Adrenal gland (tissue), 12 donors: ENCODE data around the gene C16orf54. TPM values are rescaled to one million over a fixed set of nuclear protein-coding genes. Genes with fewer than 3 reads are reported as not detected.
"Not testable (repeated sequence)": the region's sequence is repeated elsewhere in the genome, so short reads cannot be mapped to it uniquely, and the experiment has no call there.

Source experiments
- DNase-seq, 7 donors: peaks; one replicate each; pipeline ENCODE4 v3.0.0-alpha.2; 2019 to 2020
- H3K27ac ChIP-seq, 5 donors: fragments of 200-600 bp; sonication (generic) in 4 of 5; 1 replicate in 3 of 5; 2 replicates in 2 of 5; pipeline versions ENCODE4 v1.5.1 to v1.8.0; 2016 to 2020; ENCODE audit warnings: mild to moderate bottlenecking in 1 of 5
- H3K27me3 ChIP-seq: fragments of 200-600 bp; 2 replicates; pipeline ENCODE4 v1.8.0; 2021
- H3K36me3 ChIP-seq, 2 donors: fragments of 200-600 bp; replicated peaks in 1 of 2; 1 replicate in 1 of 2; 2 replicates in 1 of 2; pipeline versions ENCODE4 v1.5.1 to v1.8.0; 2018 to 2022
- H3K4me1 ChIP-seq, 2 donors: fragments of 200-600 bp; replicated peaks in 1 of 2; 1 replicate in 1 of 2; 2 replicates in 1 of 2; pipeline versions ENCODE4 v1.5.1 to v1.8.0; 2018 to 2021
- H3K4me3 ChIP-seq, 4 donors: fragments of 200-600 bp; sonication (generic) in 3 of 4; one replicate each; pipeline ENCODE4 v1.5.1; 2016 to 2018
- H3K9me3 ChIP-seq, 3 donors: fragments of 200-600 bp; sonication (generic) in 1 of 3; replicated peaks in 1 of 3; 1 replicate in 2 of 3; 2 replicates in 1 of 3; pipeline versions ENCODE4 v1.5.1 to v1.8.0; 2016 to 2021
- POLR2A ChIP-seq, 2 donors: fragments of 450-650 bp; IDR thresholded peaks; one replicate each; pipeline ENCODE4 v1.6.1; 2017; ENCODE audit warnings: antibody characterized with exemption in 2 of 2, mild to moderate bottlenecking in 2 of 2, moderate library complexity in 1 of 2
- WGBS, 4 donors: extraction: QIAGEN DNeasy Blood & Tissue Kit in 2 of 4; methylation state at CpG; one replicate each; pipeline versions ENCODE4 v1.1.5 to v1.1.7; 2013 to 2017; 5-methylcytosine and 5-hydroxymethylcytosine counted together
- intact Hi-C, 2 donors: fragments of 100-400 bp; cut with DNase I; formaldehyde crosslinking; loops; one replicate each; pipeline versions ENCODE4 v1.14.1 to v1.15.0; 2022 to 2023
- polyA plus RNA-seq, 3 donors: library from polyadenylated mRNA; stranded (reverse); fragments of 200-250 nt in 2 of 3; fragments of 350-450 nt in 1 of 3; fragmentation: Illumina TruSeq in 1 of 3; extraction: RNeasy Lipid Tissue Mini Kit (QIAGEN cat#74804) in 1 of 3; gene quantifications; one replicate each; pipeline ENCODE4 v1.2.3, GENCODE V29; 2013 to 2014
- total RNA-seq, 9 donors: library from RNA; depleted of rRNA in 4 of 9; stranded (reverse); fragments of >200 nt in 4 of 9; fragments of 120-200 nt in 1 of 9; fragmentation: NEBNext Ultra II Directional in 1 of 9; extraction: Animal tissue kit (Norgen Biotek cat#: 25700) in 1 of 9; gene quantifications; one replicate each; pipeline versions ENCODE4 v1.1.0 to v1.2.4, GENCODE V29; 2013 to 2023
- TF ChIP-seq, protein P1 (sequence below), 6 experiments: fragments of 450-650 bp in 4 of 6; fragments of 200-600 bp in 2 of 6; sonication (generic) in 1 of 6; IDR thresholded peaks; 1 replicate in 5 of 6; 2 replicates in 1 of 6; pipeline versions ENCODE4 v1.5.1 to v1.8.0; 2016 to 2021; ENCODE audit warnings: antibody characterized with exemption in 6 of 6, mild to moderate bottlenecking in 2 of 6, moderate library complexity in 1 of 6
- donor health status: healthy with polysubstance abuse.
- donor health status: Bipolar disorder and iron deficiency.
- donor health status: DM: yes; HTN: yes; CAD: no.
- donor health status: DM: no; HTN: no; CAD: no.
- donor health status: DM: no; HTN: no; CAD: no.
- donor health status: DM: yes; HTN: yes; CAD: no.

C16orf54 gene
- total and polyA plus RNA-seq, 12 donors = 0.11 to 1.8 (median 0.69) TPM

DNA sequence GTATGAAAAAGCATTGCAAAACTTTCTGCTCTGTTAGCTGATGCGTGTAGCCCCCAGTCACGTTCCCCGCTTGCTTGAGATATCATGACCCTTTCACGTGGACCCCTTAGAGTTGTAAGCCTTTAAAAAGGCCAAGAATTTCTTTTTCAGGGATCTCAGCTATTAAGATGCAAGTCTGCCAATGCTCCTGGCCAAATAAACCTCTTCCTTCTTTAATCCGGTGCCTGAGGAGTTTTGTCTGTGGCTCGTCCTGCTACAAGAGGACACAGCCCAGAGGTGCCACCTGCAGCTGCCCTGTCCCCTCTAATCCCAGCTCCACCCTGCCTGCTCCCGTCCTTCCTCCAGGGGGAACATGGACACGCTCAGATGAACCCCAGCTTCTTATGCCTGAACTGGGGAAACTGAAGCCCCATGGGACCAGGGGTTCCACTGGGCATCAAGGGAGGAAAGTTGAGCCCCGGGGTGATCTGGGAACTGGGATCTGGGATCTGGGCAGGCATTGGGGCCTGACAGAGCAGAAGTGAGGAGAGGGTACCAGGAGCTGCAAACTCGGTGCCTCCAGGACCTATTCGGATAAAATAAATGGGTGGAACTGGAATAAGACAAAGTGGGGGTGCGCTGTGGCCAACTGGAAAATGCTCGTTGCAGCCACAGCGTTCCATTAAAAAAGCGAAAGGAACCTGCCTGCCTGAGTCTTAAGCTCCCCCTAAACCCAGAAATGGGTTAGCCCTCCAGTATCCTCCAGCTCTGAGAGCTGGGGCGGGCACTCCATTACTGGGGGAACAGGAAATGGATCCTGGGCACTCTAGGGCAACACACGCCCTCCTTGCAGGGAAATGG is 47.1 kb downstream of the C16orf54 start:
- intact Hi-C loops = loop anchor here in 1 of 2 donors (10.0 kb wide), 1 partner anchor 76 kb away; the partner anchor contains the start of gene ZG16
- Histone ChIP-seq H3K27ac (no peak overlapping the region), H3K27me3 (no peaks in the 10 kb centered on the region), H3K4me3 (no peak overlapping the region), H3K9me3 (no peaks in the 10 kb centered on the region), H3K36me3 (no peaks in the 10 kb centered on the region), H3K4me1 (no peaks in the 10 kb centered on the region)
- TF ChIP-seq, protein P1, sequence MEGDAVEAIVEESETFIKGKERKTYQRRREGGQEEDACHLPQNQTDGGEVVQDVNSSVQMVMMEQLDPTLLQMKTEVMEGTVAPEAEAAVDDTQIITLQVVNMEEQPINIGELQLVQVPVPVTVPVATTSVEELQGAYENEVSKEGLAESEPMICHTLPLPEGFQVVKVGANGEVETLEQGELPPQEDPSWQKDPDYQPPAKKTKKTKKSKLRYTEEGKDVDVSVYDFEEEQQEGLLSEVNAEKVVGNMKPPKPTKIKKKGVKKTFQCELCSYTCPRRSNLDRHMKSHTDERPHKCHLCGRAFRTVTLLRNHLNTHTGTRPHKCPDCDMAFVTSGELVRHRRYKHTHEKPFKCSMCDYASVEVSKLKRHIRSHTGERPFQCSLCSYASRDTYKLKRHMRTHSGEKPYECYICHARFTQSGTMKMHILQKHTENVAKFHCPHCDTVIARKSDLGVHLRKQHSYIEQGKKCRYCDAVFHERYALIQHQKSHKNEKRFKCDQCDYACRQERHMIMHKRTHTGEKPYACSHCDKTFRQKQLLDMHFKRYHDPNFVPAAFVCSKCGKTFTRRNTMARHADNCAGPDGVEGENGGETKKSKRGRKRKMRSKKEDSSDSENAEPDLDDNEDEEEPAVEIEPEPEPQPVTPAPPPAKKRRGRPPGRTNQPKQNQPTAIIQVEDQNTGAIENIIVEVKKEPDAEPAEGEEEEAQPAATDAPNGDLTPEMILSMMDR (IDR thresholded peaks at IDR 0.05) = no peak
- no peak for TF ChIP-seq POLR2A (IDR thresholded peaks at IDR 0.05)
- DNase-seq = no peak
- 82 to 89% (median 84%) methylated on average over 15 to 17 of the region's 17 CpGs for WGBS, 4 donors

- H3K4me1 ChIP-seq = no peaks in the 10 kb centered on the region
- 48 to 63% (median 50%) methylated on average over 2 of the region's 2 CpGs for WGBS, 4 donors
- H3K4me3 ChIP-seq = no peak overlapping the region
- no peaks in the 10 kb centered on the region for H3K36me3 ChIP-seq
- H3K9me3 ChIP-seq = no peaks in the 10 kb centered on the region
- intact Hi-C loops = loop anchor here in 1 of 2 donors (10.0 kb wide), 1 partner anchor 77 kb away; the partner anchor contains the start of gene ZG16
- TF ChIP-seq, protein P1 (IDR thresholded peaks at IDR 0.05) = no peak
- TF ChIP-seq POLR2A (IDR thresholded peaks at IDR 0.05) = no peak
- no peak overlapping the region for H3K27ac ChIP-seq
- H3K27me3 ChIP-seq = no peaks in the 10 kb centered on the region
- DNase-seq = no peak
These were observed 47.7 kb downstream of the C16orf54 start for GRCh38 chr16:29698042-29698441.

- WGBS, 4 donors = 94 to 98% (median 96%) methylated on average over 4 to 7 of the region's 7 CpGs
- no peak overlapping the region for H3K27ac ChIP-seq
- H3K27me3 ChIP-seq = no peaks in the 10 kb centered on the region
- H3K4me3 ChIP-seq = no peak overlapping the region
- no peaks in the 10 kb centered on the region for H3K9me3 ChIP-seq
- no peak for DNase-seq
- no peaks in the 10 kb centered on the region for H3K4me1 ChIP-seq
- no peaks in the 10 kb centered on the region for H3K36me3 ChIP-seq
- TF ChIP-seq POLR2A (IDR thresholded peaks at IDR 0.05) = no peak
- TF ChIP-seq, protein P1 (IDR thresholded peaks at IDR 0.05) = no peak
- intact Hi-C loops = loop anchor here in 1 of 2 donors (10.0 kb wide), 1 partner anchor 77 kb away; the partner anchor contains the start of gene ZG16
These were observed 48.4 kb downstream of the C16orf54 start for GRCh38 chr16:29697391-29697790.

DNA sequence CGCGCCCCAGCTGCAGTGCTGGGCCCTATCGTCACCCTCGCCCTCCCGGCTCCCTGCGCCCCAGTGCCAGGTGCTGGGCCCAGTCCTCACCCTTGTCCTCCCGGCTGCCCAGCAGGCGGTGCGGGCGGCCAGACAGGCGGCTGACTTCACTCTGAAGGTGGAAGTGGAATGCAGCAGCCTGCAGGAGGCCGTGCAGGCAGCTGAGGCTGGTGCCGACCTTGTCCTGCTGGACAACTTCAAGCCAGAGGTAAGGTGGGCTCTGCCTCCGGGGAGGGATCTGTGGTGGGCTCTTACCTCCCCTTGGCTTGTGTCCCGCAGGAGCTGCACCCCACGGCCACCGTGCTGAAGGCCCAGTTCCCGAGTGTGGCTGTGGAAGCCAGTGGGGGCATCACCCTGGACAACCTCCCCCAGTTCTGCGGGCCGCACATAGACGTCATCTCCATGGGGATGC is 48.9 kb downstream of the C16orf54 start:
- DNase-seq = no peak
- no peak overlapping the region for H3K4me3 ChIP-seq
- 92 to 96% (median 95%) methylated on average over 8 to 21 of the region's 21 CpGs for WGBS, 4 donors
- H3K4me1 ChIP-seq = no peaks in the 10 kb centered on the region
- TF ChIP-seq, protein P1 (IDR thresholded peaks at IDR 0.05) = no peak
- TF ChIP-seq POLR2A (IDR thresholded peaks at IDR 0.05) = no peak
- H3K27me3 ChIP-seq = no peaks in the 10 kb centered on the region
- H3K9me3 ChIP-seq = no peaks in the 10 kb centered on the region
- intact Hi-C loops = loop anchor here in 1 of 2 donors (10.0 kb wide), 1 partner anchor 78 kb away; the partner anchor contains the start of gene ZG16
- no peaks in the 10 kb centered on the region for H3K36me3 ChIP-seq
- H3K27ac ChIP-seq = no peak overlapping the region

- WGBS, 4 donors = 96 to 98% (median 97%) methylated on average over 3 of the region's 3 CpGs
- not testable (repeated sequence) for DNase-seq
- intact Hi-C loops = loop anchor here in 1 of 2 donors (10.0 kb wide), 1 partner anchor 79 kb away; the partner anchor contains the start of gene ZG16
These were observed 50.1 kb downstream of the C16orf54 start for GRCh38 chr16:29695675-29696074.

More at GRCh38 chr16:29695675-29696074, 50.1 kb downstream of the C16orf54 start:
- H3K4me1 ChIP-seq, H3K4me3 ChIP-seq, H3K27ac ChIP-seq, H3K9me3 ChIP-seq, H3K27me3 ChIP-seq, H3K36me3 ChIP-seq: not testable (repeated sequence)
